D721Med (cell line): Measurements from ENCODE around the gene SOX21.

Experiments used
- DNase-seq: peaks from one replicate; pipeline ENCODE4 v3.0.0; 2011; ENCODE audit warnings: low spot score; ENCODE audit not compliant: insufficient read length
- FAIRE-seq: peaks from 2 replicates; lab custom pipeline; 2011; peaks lifted over from hg19 to GRCh38; lab: Jason Lieb, UNC
- TF ChIP-seq, protein P1 (sequence below): IDR thresholded peaks from 2 replicates; pipeline ENCODE4 v1.5.1; 2012; ENCODE audit warnings: mild to moderate bottlenecking, control low read depth; ENCODE audit not compliant: insufficient read depth; ENCODE audit errors: missing control alignments

SOX21 gene

DNA sequence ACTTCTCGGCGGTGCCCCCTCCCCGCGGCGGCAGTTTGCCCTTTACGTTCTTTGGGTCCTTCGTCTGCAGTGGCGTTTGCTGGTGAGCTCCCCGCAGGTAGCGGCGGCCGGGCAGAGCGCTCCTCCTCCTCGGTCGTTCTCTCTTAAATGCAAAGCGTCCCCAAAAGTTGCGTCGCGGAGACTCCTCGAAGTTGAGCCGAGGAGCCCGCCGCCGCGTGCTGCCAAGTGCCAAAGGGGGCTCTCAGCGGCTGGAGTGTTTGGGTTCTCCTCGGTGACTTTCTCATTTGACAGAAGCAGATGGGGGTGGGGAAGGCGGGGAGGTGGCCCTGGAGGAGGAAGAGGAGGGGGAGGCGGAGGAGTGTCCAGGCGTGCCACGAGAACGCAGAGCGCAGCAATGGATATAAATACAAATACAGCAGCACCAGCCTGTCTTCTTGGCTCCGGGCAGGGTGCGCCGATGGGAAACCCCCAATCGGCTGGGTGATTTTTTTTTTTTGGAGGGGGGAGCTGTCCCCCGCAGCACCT, at the start of gene SOX21:
SOX21 (minus strand) TSS at position 259 of the 525 bp plus-strand sequence. CDS start 496 bp downstream, outside the sequence.
- TF ChIP-seq, protein P1, sequence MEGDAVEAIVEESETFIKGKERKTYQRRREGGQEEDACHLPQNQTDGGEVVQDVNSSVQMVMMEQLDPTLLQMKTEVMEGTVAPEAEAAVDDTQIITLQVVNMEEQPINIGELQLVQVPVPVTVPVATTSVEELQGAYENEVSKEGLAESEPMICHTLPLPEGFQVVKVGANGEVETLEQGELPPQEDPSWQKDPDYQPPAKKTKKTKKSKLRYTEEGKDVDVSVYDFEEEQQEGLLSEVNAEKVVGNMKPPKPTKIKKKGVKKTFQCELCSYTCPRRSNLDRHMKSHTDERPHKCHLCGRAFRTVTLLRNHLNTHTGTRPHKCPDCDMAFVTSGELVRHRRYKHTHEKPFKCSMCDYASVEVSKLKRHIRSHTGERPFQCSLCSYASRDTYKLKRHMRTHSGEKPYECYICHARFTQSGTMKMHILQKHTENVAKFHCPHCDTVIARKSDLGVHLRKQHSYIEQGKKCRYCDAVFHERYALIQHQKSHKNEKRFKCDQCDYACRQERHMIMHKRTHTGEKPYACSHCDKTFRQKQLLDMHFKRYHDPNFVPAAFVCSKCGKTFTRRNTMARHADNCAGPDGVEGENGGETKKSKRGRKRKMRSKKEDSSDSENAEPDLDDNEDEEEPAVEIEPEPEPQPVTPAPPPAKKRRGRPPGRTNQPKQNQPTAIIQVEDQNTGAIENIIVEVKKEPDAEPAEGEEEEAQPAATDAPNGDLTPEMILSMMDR = no peak
- DNase-seq = no peak
- FAIRE-seq = no peak

DNA sequence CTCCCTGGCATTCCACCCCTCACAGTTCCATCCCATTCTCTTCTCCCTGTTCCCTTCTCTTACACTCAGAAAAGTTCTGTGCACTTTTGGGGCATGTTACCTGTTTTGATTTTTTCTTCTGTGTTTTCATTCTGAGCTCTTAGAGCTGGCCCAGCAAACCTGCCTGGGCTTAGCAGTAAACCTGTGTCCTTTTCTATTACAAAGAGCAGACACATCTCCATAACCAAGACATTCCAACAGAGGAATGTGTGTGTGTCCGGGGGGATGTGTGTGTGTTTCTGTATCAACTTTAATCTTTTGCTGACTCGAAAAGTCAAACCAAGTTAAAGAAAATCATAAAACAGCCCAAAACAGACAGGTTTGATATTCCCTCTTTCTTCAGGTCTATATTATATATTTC, 49.1 kb upstream of the SOX21 start:
- TF ChIP-seq, protein P1 = no peak
- DNase-seq (no peak), FAIRE-seq (no peak)

DNA sequence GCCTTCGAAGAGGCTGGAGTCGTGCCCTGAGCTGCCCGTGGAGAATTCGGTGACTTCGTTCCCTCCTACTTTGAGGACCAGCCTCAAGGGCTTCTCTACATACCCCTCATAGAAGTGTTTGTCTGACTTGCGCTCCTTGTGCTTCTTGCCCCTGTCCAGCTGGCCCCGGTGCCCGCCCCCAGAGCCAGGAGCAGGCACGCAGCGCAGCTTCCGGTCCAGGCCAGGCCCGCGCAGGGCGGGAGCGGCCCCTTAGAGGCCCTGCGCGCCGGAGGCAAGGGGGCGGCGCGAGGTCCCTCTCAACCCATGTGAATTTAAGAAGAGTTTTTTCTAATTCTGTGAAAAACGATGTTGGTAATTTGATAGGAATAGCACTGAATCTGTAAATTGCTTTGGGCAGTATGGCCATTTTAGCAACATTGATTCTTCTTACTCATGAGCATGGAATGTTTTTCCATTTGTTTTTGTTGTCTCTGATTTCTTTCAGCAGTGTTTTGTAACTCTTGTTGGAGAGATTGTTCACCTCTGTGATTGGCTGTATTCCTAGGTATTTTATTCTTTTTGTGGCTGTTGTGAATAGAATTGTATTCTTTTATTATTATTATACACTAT, 46.9 kb upstream of the SOX21 start:
- TF ChIP-seq, protein P1 = no peak
- FAIRE-seq = no peak
- no peak for DNase-seq

DNA sequence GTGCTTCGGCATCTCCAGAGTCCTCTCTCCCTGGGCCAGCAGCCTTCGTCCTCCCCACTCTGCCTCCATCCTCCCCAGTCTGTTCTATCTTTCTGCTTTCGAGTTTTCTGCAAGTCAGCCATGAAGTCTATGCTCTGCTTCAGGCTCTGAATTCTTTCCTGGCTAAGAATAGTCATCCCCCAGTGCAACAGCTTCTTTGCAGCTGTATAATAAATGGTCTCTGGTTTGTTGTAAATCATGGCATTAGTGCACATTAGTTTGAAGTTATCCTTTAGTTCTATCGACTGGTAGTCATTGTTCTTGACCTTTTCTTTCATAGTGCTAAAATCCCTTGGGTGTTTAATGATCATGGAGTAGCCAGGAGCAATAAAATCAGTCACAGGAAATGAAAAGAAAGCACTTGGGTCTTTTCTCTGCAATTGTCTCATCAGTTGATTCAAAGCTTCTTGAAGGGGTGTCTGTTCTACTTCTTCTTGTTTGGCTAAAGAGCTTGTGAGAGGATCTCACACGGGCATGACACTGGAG, 46.2 kb upstream of the SOX21 start:
- no peak for DNase-seq
- TF ChIP-seq, protein P1 = no peak
- no peak for FAIRE-seq

DNA sequence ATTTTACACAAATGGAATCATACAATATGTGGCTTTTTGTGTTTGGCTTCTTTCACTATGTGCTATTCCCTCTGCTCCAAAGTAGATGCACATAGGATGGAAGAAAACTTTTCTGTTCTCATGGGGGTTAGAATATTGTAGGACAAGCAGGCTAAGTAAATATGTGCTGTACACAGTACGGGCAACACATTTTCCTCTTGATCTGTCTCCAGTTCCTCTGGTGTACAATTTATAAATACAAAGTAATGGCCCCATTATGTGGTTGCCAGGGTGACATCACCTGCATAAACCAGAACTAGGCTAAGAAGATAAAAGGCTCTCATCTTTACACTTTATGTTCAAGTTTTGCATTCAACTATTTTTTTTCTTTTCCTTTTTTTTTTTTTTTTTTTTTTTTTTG, 41.0 kb upstream of the SOX21 start:
- no peak for FAIRE-seq

DNA sequence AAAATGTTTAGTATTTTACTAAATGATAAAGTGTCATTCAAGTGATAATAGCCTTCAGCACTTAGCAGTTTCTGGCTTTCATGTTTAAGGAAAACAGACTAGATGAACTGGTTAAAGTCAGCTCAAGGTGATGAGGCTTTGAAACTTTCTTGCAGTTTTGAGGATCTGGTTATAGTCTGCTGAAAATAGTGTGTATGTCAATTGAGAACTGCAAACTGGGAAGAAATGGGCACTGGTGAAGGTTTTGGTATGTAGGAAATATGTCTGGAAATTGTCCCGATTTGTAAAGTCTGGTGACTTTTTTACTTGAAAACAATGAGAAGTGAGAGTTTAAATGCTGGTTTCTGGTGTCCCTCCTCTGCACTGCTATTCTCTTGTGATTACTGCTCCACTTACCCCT, 36.8 kb upstream of the SOX21 start:
- FAIRE-seq (no peak), DNase-seq (no peak)
- TF ChIP-seq, protein P1 = no peak

More for the DNA sequence above, 41.0 kb upstream of the SOX21 start:
- TF ChIP-seq, protein P1 = no peak
- no peak for DNase-seq

DNA sequence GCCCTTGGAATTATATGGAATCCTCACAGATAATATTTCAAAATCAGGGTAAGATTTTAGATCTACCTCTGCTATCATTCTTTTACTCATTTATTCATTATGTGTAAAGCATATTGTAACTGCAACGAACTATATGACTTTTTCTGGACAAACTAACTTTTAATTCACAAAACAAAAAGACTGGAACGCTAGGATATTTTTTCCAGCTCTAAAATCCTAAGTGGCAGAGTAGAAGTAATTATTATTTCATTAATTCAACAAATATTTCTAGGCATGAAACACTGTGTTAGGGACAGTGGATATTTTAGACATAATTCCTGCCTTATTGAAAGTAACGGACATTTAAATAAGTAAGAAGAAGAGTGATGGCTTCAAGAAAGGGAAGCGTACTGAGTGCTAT, 26.9 kb upstream of the SOX21 start:
- no peak for FAIRE-seq

More for the DNA sequence above, 26.9 kb upstream of the SOX21 start:
- no peak for DNase-seq
- TF ChIP-seq, protein P1 = no peak
